IPS DF 4.7 (cell line): Measurements from ENCODE around the gene LRRC73.
"Not testable (repeated sequence)": the region's sequence is repeated elsewhere in the genome, so short reads cannot be mapped to it uniquely, and the experiment has no call there.

Source experiments
- DNase-seq: peaks from one replicate; pipeline ENCODE4 v3.0.0-alpha.2; 2013; ENCODE audit warnings: low spot score; ENCODE audit errors: extremely low read depth

LRRC73 gene

DNA sequence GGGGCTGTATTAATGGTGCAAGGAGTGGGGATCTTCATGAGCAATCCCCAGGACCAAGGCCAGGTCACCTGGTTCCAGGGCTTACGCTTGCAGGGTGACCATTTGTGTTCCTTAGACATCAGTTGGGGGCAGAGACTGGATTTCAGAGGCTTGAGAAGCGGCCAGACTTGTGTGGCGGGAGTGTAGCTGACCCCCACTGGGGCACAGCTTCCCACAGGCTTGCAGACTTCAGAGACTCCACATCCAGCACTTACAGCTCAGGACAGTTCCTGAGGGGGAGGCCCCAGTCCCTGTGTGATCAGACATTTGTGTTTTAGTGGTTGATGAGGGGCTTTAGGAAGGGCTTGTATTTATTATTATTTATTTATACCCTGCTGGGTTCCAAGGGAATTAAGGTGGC lies 17.5 kb downstream of the LRRC73 start:
- no peak for DNase-seq

DNA sequence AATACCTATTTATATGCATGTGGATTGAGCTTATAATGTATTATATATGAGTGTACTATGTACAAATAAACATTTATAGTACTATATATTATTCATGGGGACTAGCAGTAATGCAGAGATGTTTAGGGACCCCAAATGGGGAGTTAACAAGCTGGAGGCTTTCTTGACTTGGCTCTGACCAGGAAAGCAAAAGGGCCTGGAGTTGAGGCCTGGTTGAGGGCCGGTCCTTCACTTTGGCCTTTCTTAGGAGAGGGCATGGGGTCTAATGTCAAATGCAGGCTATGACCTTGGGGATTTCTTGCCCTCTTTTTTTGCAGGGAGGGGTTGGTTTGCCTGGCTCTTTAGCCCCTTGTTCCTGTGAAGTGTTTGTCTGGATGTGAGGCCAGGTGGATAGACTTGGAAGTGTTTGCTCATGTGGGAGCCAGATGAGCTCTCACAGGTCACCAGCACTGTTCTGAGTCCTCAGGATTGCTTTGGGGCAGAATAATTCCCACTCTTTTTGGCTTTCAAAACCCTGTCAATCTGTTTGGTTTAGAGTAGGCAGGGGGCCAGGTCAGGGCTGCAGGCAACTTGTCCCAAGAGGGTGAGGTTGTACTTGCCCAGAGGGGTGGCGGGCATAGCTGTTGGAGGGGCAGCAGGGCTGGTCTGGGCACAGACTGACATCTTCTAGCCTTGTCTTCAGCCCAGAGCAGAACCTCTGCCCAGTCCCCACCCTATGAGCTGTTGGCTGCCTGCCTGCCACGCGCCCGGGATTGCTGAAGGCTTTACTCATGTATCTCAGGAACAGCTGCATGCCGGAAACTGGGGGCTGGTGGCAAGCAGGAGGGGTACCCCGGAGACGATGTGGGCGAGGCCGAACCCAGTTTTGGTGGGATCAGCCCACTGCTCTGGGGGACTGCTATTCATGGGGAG lies 18.1 kb downstream of the LRRC73 start:
- DNase-seq, result no peak

DNA sequence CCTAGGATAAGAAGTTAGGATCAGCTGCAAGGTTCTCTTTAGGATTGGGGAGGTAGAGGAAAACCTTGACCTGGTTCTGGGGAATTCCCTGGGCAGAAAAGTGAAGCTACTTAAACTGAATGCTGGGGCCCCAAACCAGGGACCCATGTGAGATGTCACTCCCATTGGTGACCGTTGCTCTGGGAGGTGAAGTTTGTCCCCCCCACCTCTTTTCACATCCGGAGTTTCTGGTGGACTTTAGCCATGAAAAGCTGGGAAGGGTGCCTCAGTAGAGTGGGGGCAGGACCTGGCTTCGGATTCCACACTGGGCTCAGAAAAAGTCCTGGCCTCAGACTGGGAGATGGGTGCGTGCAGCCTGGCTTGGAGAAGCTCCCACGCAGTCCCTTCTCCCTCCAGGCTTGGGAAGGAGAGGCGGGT lies 19.6 kb downstream of the LRRC73 start:
- no peak for DNase-seq

DNA sequence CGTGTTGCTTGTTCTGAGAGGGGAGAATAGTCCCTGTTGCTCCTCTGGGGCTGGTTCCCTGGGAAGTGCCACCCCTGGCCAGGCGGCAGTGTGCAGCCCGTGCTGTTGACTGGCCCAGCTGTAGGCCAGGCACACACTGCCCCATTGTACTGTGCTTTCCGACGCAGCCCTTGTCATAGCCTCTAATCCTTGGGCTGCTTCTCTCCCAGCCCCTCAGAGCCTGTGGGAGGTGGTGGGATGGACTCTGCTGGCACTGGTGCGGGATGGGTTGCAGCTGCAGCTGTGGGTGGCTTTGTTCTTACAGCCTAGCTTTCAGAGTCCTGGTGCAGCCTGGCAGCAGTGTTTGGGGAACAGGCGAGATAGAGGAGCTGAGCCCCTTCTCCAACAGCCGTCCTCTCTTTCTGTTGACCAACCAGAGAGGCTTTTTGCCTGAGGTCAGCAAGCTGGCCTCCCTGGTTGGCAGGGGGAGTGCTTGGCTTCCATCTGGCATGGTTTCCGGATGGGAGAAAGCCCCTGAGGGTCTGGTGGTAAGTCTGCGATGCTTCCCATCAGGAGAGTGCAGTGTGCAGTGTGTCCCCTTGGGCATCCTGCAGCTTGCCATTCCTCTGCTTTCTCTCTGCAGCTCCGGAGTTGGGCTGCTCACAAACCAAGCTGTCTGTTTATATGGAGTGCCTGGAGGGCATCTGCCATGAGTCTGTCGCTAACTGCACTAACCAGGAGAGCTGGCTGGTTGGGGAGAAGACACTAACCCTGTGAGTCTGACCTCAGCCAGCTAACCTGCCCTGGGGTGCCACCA lies 20.7 kb downstream of the LRRC73 start:
- no peak for DNase-seq

DNA sequence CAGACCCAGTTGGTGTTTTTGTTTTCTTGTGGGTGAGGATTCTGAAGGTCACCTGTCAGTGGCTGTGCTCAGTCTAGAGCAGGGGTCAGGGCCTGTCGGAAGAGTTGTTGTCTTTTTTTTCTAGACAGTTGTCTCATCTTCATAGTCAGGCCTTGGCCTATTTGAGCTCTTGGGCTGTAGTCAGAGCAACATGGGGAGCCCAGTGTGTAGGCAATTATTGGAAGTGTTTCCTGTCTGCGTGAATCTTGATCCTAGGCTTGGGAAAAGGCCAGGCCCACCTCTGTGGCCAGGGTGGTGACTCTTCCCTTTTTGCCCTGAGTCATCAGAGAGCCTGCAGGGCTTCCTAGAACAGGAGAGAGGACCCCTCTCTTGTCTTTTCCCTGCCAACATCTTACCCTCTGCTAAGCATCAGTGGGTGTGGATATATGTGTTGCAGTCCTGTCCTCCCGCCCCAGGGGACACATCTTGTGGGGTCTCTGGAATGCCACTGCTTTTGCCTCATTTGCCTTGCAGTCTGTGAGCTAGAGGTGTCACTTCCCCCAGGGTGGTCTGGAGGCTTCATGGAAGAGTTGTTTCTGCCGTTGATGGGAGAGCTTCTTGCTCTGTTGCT lies 21.4 kb downstream of the LRRC73 start:
- no peak for DNase-seq

DNA sequence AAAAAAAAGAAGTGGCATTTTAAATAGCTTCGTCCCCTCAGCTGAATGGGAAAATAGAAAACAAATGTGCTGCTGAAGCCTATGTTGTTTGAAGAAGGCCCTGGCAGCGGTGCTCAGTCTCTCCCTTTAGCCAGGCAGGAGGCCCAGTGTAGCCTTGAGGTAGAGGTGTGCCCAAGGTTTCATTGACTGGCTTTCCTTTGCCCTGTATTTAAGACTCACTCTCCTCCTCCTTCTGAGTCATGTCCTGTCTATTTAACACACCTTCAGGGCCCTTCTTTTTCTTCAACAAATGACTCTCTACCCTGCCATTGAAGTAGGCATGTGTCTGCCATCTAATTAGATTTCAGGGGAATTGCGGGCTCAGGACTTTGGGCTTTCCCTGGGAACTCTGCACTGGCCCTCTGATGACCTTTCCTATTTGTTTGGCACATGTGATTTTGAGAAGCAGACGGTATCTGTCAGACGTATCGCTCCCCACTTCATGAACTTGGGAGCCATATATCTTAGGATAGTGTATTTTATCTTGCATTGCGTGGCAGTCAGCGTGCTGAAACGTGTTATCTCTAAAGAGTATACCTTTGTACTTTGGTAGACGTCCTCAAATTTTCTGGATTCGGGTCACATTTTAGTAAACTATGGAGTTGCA lies 28.4 kb downstream of the LRRC73 start:
- no peak for DNase-seq

DNA sequence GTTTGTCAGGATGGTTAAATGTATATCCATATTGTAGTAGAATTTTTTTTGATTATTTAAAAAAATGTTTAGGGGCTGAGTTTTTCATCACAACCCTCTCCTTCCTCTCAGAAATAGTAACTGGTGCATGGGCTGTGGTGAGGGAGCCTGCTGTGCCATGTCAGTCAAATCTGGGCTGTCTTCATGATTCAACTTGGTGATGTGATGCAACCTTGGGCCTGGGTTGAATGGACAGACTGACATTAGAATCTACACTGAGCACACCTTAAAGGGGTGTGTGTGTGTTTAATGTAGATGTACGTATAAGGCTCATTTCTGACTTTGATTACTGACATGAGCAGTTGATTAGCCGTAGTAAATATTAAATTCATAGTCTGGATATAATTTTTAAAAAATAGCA lies 29.1 kb downstream of the LRRC73 start:
- DNase-seq, result no peak

DNA sequence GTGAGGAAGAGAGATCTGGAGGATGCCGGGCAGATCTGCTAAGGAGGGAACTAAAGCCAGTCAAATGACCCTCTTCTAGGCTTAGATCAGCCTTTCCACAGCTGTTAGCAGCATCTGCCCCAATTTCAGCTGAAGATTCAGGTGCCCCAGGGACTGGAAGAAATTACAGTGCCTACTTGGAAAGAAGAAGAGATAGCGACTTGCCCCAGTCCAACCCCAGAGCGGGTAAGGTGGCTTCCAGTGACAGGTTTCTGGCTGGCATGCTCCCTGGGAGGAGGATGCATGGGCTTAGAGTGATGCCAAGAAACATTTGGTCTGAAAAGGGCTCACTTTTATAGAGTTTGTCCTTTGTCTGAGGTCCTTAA lies 32.2 kb downstream of the LRRC73 start:
- DNase-seq, result no peak

DNA sequence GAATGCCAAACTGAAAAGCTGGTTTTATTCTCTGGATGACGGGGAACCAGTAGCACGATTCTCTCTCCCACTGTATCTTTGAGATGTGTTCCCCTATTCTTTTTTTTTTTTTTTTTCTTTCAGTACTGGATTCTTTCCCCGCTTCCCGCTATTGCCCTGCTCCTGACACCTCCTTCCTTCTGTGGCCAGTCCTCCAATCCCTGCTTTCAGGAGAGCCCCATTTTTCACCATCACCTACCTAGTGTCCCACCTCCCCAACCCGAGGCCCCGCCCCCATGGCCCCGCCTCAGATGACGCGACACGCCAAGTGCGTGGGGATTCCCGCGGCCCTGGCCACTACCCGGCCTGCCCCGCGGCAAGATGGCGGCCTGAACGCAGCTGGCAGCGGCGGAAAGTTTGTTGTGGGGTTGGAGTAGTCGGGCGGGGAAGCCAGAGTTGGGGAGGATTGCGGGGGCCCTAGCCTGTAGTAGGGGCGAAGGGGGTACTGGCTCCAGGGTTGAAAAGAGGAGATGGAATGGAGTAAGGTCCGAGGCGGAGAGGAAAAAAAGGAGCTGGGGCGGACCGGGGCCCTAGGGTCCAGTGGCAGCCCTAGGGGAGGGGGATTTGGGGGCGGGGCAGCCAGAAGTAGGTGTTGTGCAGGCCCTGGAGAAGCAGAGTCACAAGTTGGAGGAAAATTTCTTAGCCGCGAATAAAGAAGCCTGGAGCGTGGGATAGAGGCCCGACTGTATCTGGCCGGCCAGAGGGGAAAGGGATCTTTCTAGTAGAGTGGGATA lies 32.7 kb downstream of the LRRC73 start, which contains the start of gene TJAP1:
TJAP1 (plus strand) TSS at position 336 of the 773 bp plus-strand sequence. CDS start 21,432 bp downstream, outside the sequence.
- DNase-seq, result peak; percentile 58

DNA sequence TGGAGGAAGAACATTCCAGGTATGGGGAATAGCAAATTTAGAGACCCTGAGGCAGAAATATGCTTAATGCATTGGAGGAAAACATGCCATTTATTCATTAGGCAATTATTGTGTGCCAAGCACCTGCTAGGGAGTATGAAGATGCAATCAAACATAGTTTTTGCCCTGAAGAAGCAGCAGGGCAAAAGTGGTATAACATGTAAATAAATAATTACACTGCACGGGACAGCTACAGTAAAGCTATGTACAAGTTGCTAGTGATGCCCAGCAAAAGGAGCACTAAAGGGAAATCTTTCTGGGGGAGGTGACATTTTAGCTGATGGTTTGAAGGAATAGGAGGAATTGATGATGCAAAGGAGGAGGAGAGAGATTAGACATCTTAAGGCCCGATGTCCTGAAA lies 33.4 kb downstream of the LRRC73 start:
- no peak for DNase-seq

DNA sequence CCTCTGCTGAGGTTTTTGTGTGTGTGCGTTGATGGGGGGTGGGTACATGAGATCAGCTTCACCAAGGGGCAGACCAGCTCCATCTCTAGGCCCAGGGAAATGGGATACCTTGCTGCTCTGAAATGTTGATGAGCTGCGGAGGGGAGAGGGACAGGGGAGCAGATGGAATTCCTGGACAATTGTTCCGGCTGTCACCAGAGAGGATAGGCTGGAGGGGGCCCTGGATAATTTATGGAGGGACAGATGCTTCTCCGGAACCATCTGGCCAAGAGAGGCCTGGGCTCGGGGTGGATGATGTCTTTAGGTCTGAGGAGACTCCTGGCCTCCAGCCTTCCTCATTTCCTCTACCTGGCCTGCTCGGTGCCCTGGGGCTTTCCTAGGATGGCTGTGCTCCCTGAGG lies 34.6 kb downstream of the LRRC73 start:
- DNase-seq, result no peak

DNA sequence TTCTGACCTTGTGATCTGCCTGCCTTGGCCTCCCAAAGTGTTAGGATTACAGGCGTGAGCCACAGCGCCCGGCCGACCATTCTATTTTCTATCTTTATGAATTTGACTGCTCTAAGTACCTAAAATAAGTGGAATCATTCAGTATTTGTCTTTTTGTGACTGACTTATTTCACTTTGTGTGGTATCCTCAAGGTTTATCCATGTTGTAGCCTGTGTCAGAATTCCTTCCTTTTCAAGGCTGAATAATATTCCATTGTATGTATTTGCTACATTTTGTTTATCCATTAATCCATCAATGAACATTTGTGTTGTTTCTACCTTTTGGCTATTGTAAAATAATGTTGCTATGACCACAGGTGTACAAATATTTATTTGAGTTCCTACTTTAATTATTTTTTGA lies 37.6 kb downstream of the LRRC73 start:
- no peak for DNase-seq

DNA sequence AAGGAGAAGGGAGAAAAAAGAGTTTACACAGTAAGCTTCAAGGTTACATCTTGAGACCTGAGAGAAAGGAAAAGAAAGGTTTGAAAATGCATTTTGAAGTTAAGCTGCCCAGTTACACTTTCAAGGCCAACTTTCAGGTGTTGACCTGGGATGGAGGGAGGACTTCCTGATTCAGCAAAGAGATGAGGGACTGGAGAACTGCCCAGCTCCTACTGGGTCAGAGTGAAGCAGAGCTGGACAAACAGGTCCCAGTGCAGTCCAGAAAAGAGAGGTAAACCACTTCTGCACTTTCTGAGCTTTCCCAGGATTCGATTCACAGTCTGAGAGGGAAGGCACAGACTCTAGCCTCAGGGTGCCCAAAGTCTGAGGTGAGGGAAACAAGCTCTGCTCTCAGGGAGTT lies 38.7 kb downstream of the LRRC73 start:
- DNase-seq, result no peak

DNA sequence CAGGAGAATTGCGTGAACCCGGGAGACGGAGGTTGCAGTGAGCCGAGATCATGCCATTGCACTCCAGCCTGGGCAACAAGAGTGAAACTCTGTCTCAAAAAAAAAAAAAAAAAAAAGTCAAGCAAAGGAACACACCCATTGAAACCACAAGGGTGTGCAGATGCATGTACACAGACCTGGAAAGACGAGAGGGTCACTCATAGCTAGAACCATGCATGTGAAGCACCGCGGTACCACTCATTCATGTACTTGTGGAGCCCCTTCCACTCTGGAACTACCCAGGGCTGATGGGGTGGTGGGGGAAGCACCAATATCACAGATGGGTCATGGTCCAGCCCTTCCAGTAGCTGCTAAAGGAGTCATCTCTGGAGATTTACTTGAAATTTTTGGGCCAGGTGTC lies 40.2 kb downstream of the LRRC73 start:
- DNase-seq, result no peak

DNA sequence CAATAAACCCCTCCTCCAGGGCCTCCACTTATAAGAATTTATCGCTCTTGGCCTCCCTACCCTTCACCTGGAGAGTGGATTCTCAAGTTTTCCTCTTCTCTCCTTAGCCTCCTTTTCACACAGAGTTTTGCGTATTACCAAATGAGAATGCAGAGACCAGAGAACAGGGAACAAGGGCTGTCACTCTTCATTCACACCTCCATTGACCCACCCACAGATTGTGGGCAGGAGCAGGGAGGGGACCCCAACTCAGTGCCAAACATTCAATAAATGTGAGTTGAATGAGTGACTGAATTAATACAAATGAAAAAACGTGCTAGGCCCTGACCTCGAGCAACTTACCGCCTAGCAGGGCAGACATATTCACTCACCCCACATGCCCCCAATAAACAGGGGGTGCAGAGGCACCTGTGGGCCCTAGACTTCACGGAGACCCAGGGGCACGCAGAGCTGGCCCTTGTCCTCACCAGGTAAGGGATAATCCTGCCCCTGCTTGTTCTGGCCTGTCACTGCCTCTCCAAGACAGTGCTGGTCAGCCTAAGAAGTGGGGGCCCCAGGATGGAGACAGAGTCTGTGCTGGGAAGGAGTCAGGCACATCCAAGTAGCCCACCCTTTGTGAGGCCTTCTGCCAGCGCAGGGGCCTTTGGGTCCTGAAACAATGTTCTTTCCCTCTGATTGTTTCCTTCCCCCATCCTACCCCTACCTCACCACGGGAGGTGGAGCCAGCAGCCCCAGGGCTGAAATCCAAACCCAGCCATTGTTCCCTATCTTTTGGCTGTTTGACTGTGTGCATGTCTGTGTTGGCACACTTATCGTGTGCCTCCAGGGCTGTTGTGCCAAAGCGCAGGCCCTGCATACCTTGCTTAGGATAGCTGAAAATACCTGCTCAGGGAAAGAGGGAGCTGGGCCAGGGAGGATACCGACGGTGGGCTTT lies 41.1 kb downstream of the LRRC73 start:
- DNase-seq, result no peak

DNA sequence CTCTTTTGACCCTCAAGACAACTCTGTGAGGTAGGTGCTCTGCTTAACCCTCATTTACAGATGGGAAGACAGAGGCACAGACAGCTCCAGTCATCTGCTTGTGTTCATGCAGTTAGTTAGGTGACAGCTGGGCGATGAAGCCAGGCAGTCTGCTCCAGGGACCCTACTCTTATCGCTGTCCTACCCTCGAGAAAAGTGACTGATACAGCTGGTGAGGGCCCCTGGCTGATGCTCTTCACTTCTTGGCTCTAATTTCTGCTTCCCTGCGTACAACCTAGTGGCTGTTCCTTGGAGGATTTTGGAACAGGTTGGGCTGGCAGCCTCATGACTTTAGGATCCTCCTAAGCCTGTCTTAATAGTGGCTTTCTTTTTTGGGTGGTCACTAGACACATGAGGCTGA lies 41.9 kb downstream of the LRRC73 start:
- DNase-seq, result no peak

DNA sequence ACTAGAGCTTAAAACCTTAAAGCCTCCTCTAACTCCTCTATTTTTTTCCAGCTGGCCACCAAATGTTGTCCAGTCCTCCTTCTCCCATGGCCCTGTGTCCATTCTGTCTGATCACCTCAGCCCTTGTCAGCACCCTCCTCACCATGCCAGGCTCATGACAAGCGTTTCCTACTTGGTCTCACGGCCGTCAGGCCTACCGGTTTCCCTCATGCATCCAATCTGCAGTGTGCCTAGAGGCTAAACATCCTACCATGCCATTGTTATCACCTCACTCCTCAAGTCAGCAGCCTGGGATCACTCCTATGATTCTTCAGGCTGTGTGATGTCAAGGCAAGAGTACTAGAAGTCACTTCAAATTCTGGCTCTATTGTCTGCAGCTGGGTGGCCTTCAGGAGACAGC lies 42.4 kb downstream of the LRRC73 start:
- DNase-seq, result no peak

DNA sequence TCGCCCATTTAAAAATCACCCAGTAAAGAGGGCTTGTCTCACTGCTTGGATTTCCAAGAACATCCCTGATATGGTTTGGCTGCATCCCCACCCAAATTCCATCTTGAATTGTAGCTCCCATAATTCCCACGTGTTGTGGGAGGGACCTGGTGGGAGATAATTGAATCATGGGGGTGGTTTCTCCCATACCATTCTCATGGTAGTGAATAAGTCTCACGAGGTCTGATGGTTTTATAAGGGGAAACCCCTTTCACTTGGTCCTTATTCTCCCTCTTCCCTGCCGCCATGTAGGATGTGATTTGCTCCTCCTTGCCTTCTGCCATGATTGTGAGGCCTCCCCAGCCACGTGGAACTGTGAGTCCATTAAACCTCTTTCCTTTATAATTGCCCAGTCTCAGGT lies 42.9 kb downstream of the LRRC73 start:
- DNase-seq, result not testable (repeated sequence)

DNA sequence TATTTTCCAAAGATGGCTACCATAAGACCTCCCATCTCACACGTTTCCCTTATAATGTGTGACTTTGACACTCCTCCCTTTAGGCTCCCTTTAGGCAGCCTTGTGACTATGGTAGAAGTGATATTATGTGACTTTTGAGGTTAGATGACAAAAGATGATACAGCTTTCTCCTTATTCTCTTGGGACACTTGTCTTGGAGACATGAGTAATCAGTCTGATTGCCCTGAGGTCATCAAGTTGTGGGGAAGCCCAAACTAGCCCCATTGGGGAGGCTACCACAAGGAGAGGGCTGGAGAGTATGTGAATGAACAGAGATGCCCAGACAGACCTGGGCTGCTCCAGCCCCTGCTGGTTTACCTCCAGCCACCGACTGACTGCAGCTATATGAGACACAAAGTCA lies 44.2 kb downstream of the LRRC73 start:
- DNase-seq, result no peak

DNA sequence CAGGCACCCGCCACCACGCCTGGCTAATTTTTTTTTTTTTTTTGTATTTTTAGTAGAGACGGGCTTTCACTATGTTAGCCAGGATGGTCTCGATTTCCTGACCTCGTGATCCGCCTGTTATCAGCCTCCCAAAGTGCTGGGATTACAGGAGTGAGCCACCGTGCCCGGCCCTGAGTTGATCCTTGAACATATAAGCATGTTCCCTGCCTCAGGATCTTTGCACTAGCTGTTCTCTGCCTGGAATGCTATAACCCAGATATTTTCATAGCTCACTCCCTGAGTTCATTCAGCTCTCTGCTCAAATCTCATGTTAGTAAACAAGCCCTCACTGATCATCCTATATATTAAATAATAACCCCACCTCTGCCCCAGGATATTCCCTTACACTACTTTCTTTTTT lies 45.8 kb downstream of the LRRC73 start:
- no peak for DNase-seq
